HG03520 (cell line): Measurements from ENCODE around the gene DYSF.
"Not testable (repeated sequence)": the region's sequence is repeated elsewhere in the genome, so short reads cannot be mapped to it uniquely, and the experiment has no call there.

Source experiments
- ATAC-seq: cut with Tn5 transposase; IDR thresholded peaks from one replicate; pipeline ENCODE4 v1.9.1; 2021; ENCODE audit warnings: mild to moderate bottlenecking, moderate library complexity; ENCODE audit not compliant: unreplicated experiment

The DYSF gene

DNA sequence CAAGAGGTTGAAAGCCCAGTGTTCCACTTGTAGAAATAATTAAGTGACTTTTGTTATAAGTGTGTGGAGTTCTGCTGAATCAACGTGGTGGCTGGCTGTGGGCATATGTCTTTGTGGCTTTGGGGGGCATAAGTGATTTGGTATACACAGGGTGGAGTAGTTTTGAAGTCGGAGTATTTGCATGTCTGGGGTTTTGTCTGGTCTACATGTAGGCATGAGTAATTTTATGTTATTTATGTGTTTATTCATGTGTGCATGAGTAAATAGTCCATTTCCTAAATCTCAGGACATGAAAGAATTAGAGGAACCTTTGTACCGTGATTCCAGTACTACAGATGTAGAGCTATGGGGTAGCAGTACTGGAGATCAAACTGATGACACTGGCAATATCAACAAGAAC lies 179.7 kb downstream of the DYSF start:
- no peak for ATAC-seq

- no peak for ATAC-seq
These were observed 181.2 kb downstream of the DYSF start for GRCh38 chr2:71634567-71634966.

- no peak for ATAC-seq
These were observed 182.4 kb downstream of the DYSF start for GRCh38 chr2:71635798-71636197.

- ATAC-seq, result no peak
These were observed 183.8 kb downstream of the DYSF start for GRCh38 chr2:71637168-71637567.

DNA sequence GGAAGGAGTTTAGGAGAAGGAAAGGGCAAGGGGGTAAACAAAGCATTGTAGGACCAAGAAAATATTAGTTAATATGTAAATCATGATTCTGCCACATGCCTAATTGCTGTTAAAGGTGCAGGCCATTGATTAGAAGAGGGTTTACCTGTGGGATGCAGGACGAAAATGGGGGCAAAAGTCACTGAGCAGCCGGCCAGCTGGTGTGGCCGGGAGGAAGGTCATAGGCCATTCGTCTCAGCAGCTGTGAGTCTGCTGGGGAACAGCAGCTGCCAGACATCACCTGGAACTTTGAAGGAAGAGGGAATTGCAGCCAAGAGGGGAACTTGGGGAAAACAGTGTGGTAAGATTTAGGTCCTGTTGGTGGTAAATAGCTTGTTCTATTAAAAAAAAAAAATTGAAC lies 184.4 kb downstream of the DYSF start:
- no peak for ATAC-seq

GRCh38 chr2:71639735-71640134 lies 186.4 kb downstream of the DYSF start:
- no peak for ATAC-seq

- ATAC-seq, result no peak
These were observed 187.1 kb downstream of the DYSF start for GRCh38 chr2:71640489-71640888.

DNA sequence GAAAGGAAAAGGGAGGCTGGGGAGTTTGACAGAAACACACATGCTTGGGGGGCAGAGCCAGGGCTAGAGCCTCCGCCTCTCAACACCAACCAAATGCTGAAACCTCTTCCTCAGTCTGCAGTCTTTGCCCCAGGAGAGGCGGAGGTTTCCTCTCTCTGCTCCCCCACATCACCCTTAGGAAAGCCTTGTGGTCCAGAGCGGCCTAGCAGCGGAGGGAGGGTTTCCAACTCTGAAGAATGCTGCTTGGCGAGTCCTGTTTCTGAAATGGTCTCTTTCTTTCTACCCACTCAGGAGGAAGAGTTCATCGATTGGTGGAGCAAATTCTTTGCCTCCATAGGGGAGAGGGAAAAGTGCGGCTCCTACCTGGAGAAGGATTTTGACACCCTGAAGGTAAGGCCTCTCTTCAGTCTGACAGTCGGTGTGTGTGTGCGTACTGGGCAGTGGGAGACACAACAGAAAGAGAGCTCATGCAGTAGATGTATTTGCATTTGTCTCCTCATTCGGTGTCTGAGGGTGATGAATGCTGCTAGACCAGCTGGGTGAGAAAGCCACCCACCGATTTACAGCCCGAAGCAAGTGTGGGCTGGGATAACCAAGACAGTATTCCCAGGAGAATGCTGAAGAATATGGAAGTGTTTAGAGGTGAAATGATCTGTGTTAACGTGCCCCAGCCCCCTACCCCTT lies 190.5 kb downstream of the DYSF start:
- ATAC-seq, result no peak

- ATAC-seq, result no peak
These were observed 192.7 kb downstream of the DYSF start for GRCh38 chr2:71646028-71646427.

- ATAC-seq, result no peak
These were observed 194.0 kb downstream of the DYSF start for GRCh38 chr2:71647356-71647755.

DNA sequence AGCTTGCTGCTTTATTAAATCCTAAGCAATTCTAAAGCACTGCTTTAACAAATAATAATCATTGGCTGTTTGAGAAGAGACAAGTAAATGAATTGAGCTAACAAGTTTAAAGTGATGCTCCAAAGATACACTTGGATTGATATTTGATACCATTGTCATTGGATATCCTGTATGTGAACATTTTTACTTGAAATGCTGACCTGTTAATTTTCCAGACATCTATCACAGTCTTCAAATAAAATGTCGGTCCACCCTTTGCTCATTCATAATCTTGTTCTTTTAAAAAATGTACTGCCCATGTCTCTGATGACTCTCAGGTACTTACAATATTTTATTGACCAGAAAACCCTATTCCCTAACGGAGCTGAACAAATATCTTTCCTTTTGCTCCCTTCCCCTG lies 202.1 kb downstream of the DYSF start:
- no peak for ATAC-seq

DNA sequence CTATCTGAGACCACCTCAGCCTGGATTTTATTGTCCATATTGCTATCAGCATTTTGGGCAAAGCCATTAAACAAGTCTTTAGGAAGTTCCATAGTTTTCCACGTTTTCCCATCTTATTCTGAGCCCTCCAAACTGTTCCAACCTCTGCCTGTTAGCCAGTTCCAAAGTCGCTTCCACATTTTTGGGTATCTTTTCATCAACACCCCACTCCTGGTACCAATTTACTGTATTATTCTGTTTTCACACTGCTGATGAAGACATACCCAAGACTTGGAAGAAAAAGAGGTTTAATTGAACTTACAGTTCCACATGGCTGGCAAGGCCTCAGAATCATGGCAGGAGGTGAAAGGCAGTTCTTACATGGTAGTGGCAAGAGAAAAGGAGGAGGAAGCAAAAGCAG lies 204.9 kb downstream of the DYSF start:
- not testable (repeated sequence) for ATAC-seq

DNA sequence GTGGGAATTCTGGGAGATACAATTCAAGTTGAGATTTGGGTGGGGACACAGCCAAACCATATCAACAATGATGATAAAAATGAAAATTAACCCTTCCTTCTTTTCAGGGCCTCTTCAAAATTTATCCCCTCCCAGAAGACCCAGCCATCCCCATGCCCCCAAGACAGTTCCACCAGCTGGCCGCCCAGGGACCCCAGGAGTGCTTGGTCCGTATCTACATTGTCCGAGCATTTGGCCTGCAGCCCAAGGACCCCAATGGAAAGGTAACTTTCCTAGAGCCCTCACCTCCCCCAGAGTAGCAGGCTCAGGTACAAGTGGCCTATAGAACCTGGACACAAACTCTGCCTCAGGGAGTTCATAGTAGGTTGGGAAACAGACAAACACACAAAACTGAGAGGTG lies 205.4 kb downstream of the DYSF start:
- no peak for ATAC-seq

DNA sequence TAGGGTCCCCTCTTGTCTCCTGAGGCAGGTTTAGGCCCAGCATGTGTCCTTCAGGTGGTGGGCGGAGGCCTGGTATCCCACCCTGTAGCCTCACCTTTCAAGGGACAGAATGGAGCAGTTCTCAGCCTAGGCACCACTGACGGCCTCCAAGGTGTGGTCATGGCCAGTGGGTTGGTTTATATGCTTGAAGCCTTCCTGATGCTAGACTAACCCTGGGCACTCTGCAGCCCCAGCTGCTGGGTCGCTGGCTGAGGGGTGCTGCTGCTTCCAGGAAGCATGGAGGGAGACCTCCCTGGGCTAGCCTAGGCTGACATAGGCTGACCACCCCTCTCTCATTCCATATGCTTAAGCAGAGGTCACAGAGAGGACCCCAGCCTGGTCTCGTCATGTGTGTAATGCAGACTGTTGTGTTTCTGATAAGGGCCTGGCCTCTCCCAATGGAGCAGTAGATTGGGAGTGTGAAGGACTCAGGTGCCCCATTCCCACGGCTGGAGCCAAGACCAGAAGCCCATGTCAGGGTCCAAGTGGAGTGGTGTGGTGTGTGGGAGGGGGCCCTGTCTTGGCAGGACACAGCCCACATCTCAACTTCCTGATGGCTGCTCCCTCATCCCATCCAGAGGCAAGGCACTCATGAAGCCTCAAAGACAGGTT lies 206.6 kb downstream of the DYSF start:
- no peak for ATAC-seq

DNA sequence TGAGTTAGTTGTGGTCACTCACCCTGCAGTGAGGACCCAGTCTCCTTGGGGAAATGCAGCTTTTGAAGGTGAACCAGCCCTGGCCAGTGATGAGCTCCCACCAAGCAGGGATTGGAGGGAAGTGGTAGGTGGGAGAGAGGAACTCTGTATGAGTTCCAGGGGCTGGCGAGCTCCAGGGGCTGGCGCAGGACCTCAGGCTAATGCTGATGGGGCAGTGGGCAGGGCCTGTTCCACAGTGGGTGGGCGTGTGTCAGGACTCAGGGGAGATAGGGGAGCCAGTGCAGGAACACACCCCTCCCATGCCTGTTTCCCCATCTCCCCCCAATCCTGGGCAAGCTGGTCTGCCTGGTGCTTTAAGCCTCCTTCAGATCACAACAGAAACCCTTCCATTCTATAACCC lies 208.4 kb downstream of the DYSF start:
- ATAC-seq, result no peak

- no peak for ATAC-seq
These were observed 209.5 kb downstream of the DYSF start for GRCh38 chr2:71662665-71663394.

GRCh38 chr2:71664161-71664560 lies 210.8 kb downstream of the DYSF start:
- ATAC-seq, result no peak

DNA sequence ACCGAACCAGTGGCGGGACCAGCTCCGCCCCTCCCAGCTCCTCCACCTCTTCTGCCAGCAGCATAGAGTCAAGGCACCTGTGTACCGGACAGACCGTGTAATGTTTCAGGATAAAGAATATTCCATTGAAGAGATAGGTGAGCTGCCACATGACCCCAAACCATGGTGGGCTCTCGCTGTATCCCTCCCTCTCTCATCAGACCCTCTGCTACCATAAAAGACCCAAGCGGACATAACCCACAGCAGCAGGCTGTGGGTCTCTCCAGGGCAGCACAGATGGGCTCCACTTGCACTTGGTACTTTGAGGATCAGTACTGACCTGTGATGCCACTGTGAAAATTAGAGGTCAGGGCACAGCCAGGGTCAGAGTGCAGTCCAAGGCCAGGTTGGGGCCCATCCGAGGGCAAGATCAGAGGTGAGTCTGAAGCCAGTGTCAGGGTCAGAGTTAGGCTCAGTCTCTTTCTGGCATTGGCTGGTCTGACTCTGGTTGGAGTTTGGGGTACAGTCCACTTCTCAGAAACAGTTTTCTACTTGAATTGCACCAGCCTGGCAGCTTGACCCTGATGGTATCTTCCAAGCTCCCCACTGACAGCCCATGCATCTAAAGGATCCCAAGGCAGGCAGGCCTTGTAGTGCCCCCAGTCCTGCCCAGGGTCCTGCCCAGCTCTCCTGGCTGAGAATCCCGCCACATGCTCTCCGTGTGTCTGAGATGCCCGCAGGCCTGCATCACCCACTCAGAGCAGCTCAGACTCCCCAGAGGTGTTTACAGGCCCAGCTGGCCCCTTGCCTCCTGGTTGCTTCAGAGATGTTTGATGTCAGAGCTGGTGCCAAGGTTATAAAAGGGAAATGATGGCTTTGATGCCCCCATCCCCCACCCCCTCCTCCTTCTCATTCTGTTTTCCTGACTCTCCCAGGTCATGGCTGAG lies 212.1 kb downstream of the DYSF start:
- no peak for ATAC-seq

DNA sequence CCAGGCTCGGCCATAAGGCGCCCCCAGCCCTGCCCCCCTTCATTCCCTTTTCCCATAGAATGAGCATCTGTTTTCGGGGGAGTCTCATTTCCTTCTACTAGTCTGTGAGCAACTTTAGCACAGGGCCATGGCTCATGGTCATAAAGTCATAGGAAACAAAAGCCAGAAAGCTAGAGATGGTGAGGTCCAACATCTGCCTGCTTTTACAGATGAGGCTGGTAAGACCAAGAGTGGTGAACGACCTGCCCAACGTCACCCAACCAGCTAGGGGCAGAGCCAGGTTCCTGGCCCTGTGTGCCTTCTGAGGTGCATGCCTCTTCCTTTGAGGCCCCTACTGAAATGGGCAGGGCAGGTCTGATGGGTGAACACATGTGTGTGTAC lies 212.7 kb downstream of the DYSF start:
- ATAC-seq, result no peak

GRCh38 chr2:71667256-71668182 lies 214.2 kb downstream of the DYSF start:
- ATAC-seq, result no peak
